NCI-H187 treated with DMSO at 0.1 percent for 48 hours (cell line): ENCODE measurements around the gene TLX3.
"Not testable (repeated sequence)": the region's sequence is repeated elsewhere in the genome, so short reads cannot be mapped to it uniquely, and the experiment has no call there.

Experiments
- DNase-seq: peaks from one replicate; lab custom pipeline; 2025; lab: John Stamatoyannopoulos, UW

Gene TLX3

GRCh38 chr5:171308453-171309275, at the start of gene TLX3:
TSS of gene TLX3 (plus strand) at chr5:171309248. CDS start at chr5:171309366, 118 bp downstream.
- no peak for DNase-seq

- DNase-seq: no peak
These were observed 47.7 kb upstream of the TLX3 start for GRCh38 chr5:171261361-171261760.

- DNase-seq: peak; percentile 37
These were observed 47.1 kb upstream of the TLX3 start for GRCh38 chr5:171261904-171262303.

- DNase-seq: no peak
These were observed 45.9 kb upstream of the TLX3 start for GRCh38 chr5:171263181-171263580.

GRCh38 chr5:171264843-171265242, 44.2 kb upstream of the TLX3 start:
- no peak for DNase-seq

GRCh38 chr5:171268700-171269620, 40.1 kb upstream of the TLX3 start:
- DNase-seq: no peak

GRCh38 chr5:171269717-171270116, 39.3 kb upstream of the TLX3 start:
- DNase-seq: no peak

GRCh38 chr5:171270136-171270535, 38.9 kb upstream of the TLX3 start:
- no peak for DNase-seq

- no peak for DNase-seq
These were observed 37.2 kb upstream of the TLX3 start for GRCh38 chr5:171271798-171272197.

- no peak for DNase-seq
These were observed 35.8 kb upstream of the TLX3 start for GRCh38 chr5:171272996-171273970.

- no peak for DNase-seq
These were observed 33.1 kb upstream of the TLX3 start for GRCh38 chr5:171275841-171276544.

- DNase-seq: no peak
These were observed 25.3 kb upstream of the TLX3 start for GRCh38 chr5:171283753-171284152.

GRCh38 chr5:171285465-171285864, 23.6 kb upstream of the TLX3 start:
- no peak for DNase-seq

- DNase-seq: no peak
These were observed 21.0 kb upstream of the TLX3 start for GRCh38 chr5:171288066-171288465.

GRCh38 chr5:171291371-171291770, 17.7 kb upstream of the TLX3 start:
- DNase-seq: no peak

- no peak for DNase-seq
These were observed 13.7 kb upstream of the TLX3 start for GRCh38 chr5:171295299-171295698.

- DNase-seq: no peak
These were observed 13.2 kb upstream of the TLX3 start for GRCh38 chr5:171295801-171296200.

GRCh38 chr5:171297941-171298340, 11.1 kb upstream of the TLX3 start:
- DNase-seq: not testable (repeated sequence)

- DNase-seq: no peak
These were observed 9.8 kb upstream of the TLX3 start for GRCh38 chr5:171299228-171299627.

- DNase-seq: no peak
These were observed 9.2 kb upstream of the TLX3 start for GRCh38 chr5:171299851-171300250.

GRCh38 chr5:171300358-171300757, 8.7 kb upstream of the TLX3 start:
- DNase-seq: no peak
